ENCODE results near the gene HEATR3.

The HEATR3 gene, protein sequence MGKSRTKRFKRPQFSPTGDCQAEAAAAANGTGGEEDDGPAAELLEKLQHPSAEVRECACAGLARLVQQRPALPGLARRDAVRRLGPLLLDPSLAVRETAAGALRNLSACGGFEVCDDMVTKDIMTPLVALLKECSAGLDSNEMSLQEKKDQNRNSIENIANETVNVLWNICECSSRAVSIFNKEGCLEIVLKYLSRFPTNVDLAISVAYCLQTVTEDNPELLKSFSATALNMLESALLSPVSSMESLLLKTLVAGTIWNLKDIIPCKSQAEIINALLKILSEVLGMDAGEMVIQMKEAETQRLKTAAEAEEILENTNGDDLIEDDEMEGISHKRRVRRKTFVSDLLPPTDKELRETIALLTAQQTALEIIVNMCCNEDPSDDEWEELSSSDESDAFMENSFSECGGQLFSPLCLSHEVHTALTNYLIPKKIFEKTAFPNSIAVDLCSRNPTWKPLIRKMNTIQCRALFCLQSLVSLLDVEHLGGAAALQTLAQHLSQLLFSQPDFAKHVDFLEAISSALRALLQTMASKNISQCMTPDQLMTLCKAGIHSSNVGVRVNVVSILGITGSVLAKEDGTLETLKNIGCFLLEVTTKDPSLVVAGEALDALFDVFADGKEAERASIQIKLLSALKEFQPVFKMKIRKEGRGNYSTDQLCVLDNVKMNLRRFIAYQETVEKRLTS

DNA sequence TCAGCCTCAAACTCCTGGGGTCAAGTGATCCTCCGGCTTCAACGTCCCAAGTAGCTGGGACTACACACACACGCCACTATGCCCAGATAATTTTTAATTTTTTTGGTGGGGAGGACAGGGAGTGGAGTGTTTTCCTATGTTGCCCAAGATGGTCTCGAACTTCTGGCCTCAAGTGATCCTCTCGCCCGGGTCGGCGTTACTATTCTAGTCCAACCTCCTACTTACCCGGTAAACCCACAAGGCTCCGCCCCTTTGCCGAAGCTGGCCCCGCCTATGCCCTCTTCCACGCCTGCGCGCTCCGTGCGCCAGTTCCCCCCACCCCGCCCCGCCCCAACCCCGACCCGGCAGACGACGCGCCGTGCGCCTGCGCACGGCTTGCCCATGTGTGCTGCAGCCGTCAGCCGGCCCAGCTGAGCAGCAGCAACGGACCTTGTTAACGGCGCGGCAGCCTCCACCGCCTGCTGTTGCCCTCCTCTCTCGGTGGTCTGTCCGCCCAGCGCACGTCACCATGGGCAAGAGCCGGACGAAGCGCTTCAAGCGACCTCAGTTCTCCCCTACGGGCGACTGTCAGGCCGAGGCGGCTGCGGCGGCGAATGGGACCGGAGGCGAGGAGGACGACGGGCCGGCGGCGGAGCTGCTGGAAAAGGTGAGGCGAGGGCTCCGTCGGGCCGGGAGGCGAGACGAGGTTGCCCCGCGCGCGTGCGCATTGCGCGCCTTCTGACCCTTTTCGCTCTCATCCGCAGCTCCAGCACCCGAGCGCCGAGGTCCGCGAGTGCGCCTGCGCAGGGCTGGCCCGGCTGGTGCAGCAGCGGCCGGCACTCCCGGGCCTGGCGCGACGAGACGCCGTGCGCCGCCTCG, at the start of gene HEATR3:
Gene HEATR3 (plus strand): TSS at position 347 of the 858 bp plus-strand sequence. CDS start 162 bp downstream, at position 509.
- peak; percentile 89 to 90 (median 90) for DNase-seq (ENCODE audit: low read depth in 3 of 3)

DNA sequence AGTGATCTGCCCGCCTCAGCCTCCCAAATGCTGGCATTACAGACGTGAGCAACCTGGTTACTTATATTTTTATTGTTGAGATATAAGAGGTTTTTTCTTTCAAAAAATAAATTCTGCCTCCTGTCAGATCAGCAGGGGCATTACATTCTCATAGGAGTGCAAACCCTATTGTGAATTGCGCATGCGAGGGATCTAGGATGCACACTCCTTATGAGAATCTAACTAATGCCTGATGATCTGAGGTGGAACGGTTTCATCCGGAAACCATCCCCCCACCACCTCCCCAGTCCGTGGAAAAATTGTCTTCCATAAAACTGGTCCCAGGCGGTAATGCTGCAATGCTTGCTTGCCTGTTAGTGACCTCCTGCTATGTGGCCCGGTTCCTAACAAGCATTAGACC, 48.2 kb upstream of the HEATR3 start:
- no peak for DNase-seq (ENCODE audit: low read depth in 3 of 3)

DNA sequence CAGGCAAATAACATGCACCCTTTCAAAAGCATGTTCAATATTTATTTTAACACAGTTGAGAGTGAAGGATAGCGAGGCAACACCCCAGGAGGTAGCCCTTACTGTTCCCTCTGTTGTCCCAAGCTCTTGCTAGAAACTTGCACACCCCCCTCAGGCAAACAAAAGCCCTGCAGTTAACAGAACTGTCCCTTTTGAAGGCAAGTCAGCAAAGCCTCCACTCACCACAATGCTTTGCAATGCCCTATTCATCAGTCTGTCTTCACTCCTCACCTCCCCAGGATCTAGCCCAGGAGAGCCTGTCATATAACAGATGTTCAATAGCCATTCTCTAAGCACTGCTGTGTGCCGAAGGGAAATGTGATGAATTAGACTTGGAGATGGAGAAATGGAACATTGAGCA, 44.2 kb upstream of the HEATR3 start:
- DNase-seq (ENCODE audit: low read depth in 3 of 3) = no peak

DNA sequence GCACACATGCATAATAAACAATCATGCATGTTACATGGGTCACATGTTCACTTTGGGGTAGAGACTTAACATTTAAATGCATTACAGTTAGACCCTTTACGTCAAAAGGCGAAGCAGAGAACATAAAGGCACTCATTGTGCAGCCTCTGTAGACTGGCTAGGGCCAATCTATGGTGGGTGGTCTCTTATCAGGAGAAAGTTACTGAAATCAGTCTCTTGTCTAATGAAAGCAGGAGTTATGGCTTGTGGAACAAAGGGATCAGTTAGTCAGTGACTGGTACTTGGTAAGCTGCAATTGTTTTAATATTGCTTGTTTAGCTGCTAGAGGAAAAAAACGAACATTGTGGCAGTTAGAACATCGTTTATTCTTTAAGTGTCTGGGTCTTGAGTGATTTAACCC, 42.1 kb upstream of the HEATR3 start:
- DNase-seq (ENCODE audit: low read depth in 3 of 3) = no peak

DNA sequence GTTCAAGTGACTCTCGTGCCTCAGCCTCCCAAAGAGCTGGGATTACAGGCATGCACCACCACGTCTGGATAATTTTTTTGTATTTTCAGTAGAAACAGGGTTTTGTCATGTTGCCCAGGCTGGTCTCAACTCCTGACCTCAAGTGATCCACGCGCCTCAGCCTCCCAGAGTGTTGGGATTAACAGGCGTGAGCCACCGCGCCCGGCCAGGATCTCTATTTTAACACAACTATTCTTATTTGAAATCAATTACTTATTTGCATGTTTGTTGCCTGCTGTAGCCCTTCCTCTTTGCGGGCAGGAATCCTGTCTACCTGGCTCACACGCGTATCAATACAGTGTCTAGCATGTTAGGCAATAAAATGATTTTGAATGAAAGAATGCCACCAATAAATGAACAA, 41.6 kb upstream of the HEATR3 start:
- no peak for DNase-seq (ENCODE audit: low read depth in 3 of 3)

DNA sequence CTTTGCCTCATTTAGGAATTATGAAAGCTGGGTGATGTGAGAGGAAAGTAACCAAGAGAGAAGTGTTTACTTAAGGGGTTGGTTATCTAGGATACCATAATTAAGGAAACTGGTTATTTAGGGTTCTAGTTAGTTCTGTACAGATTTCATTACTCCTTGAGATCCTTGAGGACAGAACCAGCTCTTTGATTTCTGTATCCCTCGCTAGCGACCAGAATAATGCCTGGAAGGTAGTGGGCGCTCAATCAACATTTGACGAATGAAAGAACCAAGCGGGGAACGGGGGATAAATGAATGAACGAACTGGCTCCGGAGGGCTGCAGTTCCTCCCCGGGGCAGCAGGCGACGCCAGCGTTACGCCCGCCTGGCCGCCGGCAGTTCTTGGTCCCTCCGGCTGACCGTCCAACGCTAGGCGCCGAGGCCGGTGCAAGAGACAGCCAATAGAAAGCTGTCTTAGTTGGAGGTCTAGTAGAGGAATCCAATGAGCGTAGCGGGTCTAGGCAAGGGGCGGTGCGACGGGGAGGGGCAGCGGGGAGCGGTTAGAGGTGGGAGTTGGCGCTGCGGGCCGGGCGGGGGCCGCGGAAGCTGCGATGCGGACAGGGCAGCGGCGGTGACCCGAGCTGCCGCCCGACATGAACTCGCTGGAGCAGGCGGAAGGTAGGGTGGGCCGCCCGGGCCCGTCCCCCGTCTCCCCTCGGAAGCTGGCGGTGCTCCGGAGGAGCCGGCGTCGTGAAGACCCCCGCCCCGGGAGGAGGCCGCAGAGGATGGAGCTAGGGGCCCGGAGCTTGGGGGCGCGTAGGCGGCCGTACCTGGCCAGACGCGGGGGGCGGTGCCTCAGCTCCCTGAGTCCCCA, 40.9 kb upstream of the HEATR3 start, which contains the start of gene CNEP1R1:
Gene CNEP1R1 (plus strand): TSS at position 542 of the 853 bp plus-strand sequence. CDS start 91 bp downstream, at position 633.
- peak; percentile 86 to 92 (median 87) for DNase-seq (ENCODE audit: low read depth in 3 of 3)

DNA sequence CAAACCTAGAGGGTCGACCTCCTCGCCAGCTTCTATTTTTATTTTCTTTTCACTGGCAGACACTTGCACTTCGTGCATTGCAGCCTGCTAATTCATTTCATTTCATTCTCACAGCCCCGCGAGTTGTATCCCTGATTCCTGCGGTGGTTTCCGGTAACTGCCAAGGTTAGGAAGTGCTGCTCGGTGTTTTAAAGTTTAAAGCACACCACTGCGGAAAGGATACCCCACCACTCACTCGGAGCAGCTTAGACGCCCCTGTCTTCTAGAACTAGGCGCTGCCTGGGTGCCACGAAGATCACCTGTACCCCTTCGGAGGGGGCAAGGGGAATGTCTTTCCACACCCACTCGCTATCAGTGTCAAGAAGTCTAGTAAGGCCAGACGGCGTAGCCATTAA, 40.2 kb upstream of the HEATR3 start:
- DNase-seq (ENCODE audit: low read depth in 3 of 3) = peak in 1 of 3 donors; percentile 20

DNA sequence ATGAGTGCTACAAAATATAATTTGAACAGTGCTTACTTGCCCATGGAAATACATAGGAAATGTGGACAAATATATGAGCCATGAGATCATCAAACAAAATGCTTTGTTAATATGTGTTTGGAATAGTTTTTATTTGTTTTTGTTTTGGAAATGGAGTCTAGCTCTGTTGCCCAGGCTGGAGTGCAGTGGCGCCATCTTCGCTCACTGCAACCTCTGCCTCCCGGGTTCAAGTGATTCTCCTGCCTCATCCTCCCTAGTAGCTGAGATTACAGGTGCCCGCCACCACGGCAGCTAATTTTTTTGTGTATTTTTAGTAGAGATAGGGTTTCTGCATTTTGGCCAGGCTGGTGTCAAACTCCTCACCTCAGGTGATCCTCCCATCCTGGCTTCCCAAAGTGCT, 37.9 kb upstream of the HEATR3 start:
- DNase-seq (ENCODE audit: low read depth in 3 of 3) = no peak

DNA sequence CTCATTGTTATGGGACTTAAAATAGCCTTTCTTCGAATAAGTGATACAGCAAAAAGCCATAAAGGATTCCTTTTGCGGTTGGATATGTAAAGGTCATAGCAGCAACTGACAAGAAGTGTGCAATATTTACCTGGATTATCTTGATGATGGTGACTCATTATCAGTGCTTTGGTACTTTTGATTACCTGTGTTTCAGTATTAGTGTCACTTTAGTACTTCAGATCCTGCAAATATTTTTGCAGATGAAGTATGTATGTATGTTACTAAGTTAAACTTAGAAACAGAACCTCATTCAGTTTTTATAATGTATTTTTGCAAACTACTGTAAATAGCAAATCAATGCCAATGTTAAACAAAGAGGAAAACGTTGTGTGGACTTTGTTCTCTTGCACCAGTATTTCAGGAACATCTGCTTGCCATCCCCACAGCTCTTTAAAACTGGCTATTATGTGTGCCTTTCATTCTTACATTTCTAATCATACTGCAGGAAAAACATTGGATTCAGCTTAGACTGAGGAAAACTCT, 30.2 kb upstream of the HEATR3 start:
- DNase-seq (ENCODE audit: low read depth in 3 of 3) = no peak

DNA sequence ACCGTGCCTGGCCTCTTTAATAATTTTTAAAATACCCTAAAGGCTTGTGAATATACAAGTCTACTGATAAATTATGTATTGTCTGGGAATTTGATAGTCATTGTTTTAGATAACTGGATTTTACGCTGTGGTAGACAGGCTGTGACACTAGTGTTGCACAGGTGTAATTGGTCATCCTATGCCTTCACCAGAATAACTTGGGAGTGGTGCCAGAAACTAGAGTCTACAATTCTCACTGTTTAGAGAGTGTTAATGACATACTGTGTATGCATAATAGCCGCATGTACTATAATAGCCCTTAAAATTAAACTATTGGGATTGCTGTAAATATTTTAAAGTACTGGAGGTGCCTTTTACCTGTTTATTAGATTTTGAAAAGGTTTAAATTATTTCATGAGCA, 29.3 kb upstream of the HEATR3 start:
- DNase-seq (ENCODE audit: low read depth in 3 of 3) = no peak

DNA sequence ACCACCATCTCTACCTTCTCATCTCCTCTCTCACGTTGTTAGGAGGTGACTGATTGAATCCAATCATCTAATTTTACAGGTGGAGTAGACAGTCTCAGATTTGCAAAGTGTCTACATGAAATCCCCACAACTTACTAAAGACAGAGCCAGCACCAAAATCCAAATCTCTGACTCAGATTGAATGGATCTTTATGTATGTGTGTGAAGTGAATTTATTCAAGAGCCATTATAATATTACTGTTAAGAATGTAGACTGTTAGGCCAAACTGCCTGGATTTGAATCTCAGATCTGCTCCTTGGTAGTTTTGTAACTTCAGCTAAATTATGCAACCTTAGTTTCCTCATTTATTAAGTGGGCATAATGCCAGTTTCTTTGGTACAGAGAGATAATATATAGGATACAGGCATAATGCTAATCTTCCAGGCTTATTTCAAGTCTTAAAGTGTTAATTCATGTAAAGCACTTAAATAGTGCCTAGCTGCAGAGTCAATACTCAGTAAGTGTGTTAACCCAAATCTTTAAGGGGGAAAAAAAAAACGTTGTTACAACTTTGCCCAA, 28.0 kb upstream of the HEATR3 start:
- DNase-seq (ENCODE audit: low read depth in 3 of 3) = no peak

DNA sequence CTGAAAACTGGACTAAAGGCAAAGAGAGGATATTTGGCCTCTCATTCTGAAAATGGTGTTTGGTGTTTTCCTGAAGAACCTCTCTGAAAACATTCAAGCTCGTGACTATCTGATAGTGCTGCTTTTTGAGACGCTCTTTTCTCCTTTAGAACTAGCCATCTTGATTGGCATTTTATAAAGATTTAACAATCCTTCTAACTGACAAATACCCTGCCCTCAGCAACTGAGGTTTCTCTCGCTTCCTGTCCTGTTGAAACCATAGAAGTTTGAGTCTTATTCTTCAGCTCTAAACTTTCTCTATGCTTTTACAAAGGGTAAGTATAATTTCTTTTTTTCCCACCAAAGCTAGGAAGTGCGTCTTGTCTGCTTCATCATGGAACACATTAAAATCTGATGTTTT, 27.5 kb upstream of the HEATR3 start:
- no peak for DNase-seq (ENCODE audit: low read depth in 3 of 3)

DNA sequence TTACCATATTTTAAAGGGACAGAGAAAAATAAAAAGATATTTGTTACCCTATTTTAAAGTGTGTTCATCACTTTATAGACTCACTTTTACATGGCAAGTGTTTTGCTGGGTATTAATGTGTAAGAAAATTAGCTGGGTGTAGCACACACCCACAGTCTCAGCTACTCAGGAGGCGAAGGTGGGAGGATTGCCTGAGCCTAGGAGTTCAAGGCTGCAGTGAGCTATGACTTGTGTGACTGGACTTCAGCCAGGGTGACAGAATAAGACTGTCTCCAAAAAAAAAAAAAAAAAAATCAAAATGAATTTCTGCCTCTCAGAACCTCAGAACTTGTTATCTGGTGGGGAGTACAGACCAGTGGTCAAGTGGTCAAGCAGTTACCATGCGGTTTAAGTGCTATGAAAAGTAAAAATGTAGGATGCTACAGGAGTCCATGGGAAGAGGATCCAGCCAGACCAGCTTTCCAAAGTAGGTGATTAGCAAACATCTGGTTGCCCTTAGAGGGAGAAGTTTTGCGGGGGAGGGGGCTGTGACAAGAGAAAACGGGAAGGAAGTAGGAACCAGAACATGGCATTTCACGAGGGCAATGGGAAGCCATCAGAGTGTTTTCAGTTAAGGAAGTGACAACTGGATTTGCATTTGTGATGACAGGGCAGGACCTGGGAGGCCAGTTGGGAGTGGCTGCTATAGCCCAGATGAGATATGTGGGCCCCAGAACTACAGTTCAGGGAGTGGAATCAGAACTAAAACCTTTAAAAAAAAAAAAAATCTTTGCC, 26.8 kb upstream of the HEATR3 start:
- no peak for DNase-seq (ENCODE audit: low read depth in 3 of 3)

DNA sequence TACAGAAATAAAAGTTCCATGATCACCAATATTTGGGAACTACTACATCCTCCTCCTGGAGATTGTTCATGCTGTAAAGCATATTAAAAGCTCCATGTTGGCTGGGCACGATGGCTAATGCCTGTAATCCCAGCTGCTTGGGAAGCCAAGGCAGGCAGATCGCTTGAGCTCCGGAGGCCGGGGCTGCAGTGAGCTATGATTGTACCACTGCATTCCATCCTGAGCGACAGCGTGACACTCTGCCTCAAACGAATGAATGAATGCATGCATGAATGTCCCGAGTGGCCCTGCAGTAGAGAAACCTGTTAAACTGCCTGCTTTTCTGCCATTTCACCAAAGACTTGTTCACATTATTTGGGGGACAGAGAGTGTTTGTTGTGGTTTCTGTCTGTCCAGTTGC, 25.8 kb upstream of the HEATR3 start:
- DNase-seq (ENCODE audit: low read depth in 3 of 3) = no peak

DNA sequence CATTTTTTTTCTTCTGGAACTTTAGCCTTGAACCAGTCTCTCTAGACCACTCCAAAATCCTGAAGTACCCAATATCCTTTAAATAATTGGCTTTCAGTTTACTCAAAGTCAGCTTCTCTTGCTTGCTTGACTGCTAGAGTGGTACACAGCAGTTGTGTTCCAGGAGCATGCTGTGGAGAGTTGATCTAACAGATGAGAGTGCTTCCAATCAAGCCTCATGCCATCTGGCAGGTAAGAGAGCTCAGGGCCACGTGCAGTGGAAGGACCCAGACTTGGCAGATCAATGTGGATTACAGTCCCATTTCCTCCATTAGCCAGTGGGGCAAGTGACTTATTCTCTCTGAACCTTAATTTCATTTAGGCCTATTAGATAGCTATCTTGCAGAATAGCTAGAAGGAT, 25.1 kb upstream of the HEATR3 start:
- no peak for DNase-seq (ENCODE audit: low read depth in 3 of 3)

DNA sequence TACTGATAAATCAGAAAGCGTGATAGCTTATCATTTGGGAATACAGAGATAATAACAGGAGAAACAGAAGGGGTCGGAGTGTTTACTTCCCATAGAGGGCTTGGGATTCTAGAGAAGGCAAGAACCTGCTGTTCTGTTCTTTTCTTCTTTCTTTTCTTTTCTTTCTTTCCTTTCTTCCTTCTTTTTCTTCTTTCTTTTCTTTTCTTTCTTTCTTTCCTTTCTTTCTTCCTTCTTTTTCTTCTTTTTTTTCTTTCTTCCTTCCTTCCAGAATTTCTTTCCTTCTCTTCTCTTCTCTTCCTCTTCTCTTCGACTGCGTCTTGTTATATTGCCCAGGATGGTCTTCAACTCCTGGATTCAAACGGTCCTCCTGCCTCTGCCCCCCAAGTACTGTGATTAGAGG, 22.4 kb upstream of the HEATR3 start:
- DNase-seq (ENCODE audit: low read depth in 3 of 3) = no peak

DNA sequence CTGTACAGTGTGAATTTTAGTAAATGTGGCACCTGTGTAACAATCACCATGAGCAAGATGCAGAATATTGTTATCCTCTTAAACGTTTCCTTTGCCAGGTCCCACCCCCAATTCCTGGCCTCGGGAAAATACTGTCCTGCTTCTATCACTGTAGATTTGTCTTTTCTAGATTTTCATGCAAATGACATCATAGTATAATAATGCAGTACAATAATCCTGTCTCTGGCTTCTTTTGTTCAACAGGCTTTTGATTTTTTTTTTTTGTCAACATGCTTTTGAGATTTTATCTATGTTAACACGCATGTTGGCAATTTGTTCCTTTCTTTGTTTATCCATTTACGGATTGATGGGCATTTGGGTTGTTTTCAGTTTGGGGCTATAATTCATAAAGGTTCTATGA, 20.4 kb upstream of the HEATR3 start:
- DNase-seq (ENCODE audit: low read depth in 3 of 3) = no peak

DNA sequence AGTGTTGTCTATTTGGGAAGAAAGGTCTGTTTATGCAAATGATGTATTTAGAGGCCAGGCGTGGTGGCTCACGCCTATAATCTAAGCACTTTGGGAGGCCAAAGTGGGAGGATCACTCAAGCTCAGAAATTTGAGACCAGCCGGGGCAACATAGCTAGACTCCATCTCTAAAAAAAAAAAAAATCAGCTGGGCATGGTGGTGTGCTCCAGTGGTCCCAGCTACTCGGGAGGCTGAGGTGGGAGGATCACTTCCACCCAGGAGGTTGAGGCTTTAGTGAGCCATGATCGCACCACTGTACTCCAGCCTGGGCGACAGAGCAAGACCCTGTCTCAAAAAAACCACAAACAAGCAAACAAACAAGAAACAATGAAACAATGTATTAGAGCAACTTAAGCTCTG, 18.9 kb upstream of the HEATR3 start:
- DNase-seq (ENCODE audit: low read depth in 3 of 3) = no peak

DNA sequence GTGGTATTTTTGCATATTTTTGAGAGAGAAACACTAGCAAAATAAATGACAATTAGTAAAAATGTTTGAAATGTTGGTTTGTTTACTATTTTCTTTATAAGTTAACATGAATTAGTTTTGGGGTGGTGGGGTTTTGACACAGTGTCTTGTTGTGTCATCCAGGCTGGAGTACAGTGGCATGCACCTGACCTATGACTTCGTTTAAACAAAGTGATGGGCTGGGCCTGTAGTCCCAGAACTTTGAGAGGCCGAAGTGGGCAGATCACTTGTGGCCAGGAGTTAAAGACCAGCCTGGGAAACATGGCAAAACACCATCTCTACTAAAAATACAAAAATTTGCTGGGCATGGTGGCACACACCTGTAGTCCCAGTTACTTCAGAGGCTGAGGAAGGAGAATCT, 17.9 kb upstream of the HEATR3 start:
- DNase-seq (ENCODE audit: low read depth in 3 of 3) = no peak

DNA sequence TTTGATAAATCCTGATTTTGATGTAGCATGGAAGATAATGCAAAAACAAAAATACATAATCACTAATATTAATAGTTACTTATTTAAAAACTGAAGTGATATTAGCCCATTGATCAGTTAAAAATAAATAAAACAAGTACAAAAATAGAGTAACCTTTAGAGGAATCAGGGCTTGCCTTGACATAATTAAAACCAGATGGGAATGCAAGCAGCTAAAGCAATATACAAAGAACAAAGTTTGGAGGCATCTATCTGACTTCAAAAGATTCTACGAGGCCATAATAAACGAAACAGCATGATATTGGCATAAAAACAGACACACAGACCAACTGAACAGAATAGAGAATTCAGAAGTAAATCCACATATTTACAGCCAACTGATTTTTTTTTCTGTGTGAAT, 15.0 kb upstream of the HEATR3 start:
- no peak for DNase-seq (ENCODE audit: low read depth in 3 of 3)
